Mesodermal cell (in vitro differentiated cells): ENCODE measurements around the gene AKAP1. TPM values are rescaled to one million over a fixed set of nuclear protein-coding genes. Genes with fewer than 3 reads are reported as not detected.

ENCODE experiments used
- H3K27ac ChIP-seq: 2 replicates; pipeline ENCODE4 v1.7.0; 2013; ENCODE audit warnings: mild to moderate bottlenecking, low read depth, low read length, moderate library complexity; ENCODE audit not compliant: severe bottlenecking
- H3K36me3 ChIP-seq: 2 replicates; pipeline ENCODE4 v1.7.1; 2013; ENCODE audit warnings: mild to moderate bottlenecking, low read length, moderate library complexity; ENCODE audit not compliant: control insufficient read depth, insufficient read depth
- H3K4me1 ChIP-seq: one replicate; pipeline ENCODE4 v1.7.1; 2013; ENCODE audit warnings: mild to moderate bottlenecking, low read length; ENCODE audit not compliant: insufficient read depth, control insufficient read depth, poor library complexity, severe bottlenecking
- H3K4me3 ChIP-seq: 2 replicates; pipeline ENCODE4 v1.7.0; 2013; ENCODE audit warnings: low read length, control low read depth, mild to moderate bottlenecking; ENCODE audit not compliant: insufficient read depth, poor library complexity, severe bottlenecking; ENCODE audit errors: extremely low read depth
- H3K9me3 ChIP-seq: 2 replicates; pipeline ENCODE4 v1.7.1; 2013; ENCODE audit warnings: mild to moderate bottlenecking, low read length, moderate library complexity; ENCODE audit not compliant: control insufficient read depth
- WGBS, 2 experiments: methylation state at CpG; one replicate each; pipeline ENCODE4 v1.1.5; 2013; ENCODE audit warnings: missing lambda C conversion rate in 2 of 2; ENCODE audit not compliant: insufficient coverage in 2 of 2; 5-methylcytosine and 5-hydroxymethylcytosine counted together
- polyA plus RNA-seq, 2 experiments: library from polyadenylated mRNA; stranded (reverse); fragments of 50-300 nt; gene quantifications; one replicate each; pipeline ENCODE4 v1.2.3, GENCODE V29; 2013

Gene AKAP1, protein sequence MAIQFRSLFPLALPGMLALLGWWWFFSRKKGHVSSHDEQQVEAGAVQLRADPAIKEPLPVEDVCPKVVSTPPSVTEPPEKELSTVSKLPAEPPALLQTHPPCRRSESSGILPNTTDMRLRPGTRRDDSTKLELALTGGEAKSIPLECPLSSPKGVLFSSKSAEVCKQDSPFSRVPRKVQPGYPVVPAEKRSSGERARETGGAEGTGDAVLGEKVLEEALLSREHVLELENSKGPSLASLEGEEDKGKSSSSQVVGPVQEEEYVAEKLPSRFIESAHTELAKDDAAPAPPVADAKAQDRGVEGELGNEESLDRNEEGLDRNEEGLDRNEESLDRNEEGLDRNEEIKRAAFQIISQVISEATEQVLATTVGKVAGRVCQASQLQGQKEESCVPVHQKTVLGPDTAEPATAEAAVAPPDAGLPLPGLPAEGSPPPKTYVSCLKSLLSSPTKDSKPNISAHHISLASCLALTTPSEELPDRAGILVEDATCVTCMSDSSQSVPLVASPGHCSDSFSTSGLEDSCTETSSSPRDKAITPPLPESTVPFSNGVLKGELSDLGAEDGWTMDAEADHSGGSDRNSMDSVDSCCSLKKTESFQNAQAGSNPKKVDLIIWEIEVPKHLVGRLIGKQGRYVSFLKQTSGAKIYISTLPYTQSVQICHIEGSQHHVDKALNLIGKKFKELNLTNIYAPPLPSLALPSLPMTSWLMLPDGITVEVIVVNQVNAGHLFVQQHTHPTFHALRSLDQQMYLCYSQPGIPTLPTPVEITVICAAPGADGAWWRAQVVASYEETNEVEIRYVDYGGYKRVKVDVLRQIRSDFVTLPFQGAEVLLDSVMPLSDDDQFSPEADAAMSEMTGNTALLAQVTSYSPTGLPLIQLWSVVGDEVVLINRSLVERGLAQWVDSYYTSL
- 10.3 TPM for polyA plus RNA-seq (2013, experiment 1 of 2)
- 8.4 TPM for polyA plus RNA-seq (2013, experiment 2 of 2)

DNA sequence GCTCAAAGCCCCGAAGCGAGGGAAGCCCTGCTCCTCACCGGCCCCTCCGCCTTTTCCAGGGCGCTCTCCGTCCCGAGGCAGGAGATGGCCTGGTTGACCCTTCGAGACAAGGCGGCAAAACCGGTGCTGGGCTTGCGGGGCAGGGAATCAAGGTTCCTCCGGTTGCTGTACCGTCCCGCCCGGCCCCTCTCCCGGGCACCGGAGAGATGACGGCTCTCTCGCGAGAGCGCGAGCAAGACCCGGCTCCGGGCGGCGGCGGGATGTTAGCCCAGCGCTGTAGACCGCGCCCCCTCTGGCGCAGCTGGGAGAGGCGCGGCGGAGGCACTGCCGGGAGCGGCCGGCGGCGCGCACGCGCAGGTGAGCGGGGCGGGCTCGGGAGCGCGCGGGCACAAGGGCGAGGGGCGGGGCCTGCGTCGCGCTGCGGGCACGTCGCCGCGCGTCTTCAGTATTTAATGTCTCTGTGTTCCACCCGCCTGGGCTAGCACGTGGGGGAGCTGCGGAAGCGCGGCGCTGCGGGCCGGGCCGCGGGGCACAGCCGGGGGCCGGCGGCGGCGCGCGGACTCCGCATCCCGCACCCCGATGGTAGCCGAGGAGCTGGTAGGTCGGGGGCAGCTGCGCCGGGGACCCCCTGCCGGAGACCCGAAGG, at the start of gene AKAP1:
Gene AKAP1, plus strand, starts transcription at position 445 of the 646 bp plus-strand sequence. CDS start 20,219 bp downstream, outside the sequence.
- no peaks in the 10 kb centered on the region for H3K36me3 ChIP-seq
- H3K4me1 ChIP-seq: no peaks in the 10 kb centered on the region
- no peaks in the 10 kb centered on the region for H3K9me3 ChIP-seq
- H3K27ac ChIP-seq: peak within 1 kb of the TSS; percentile 90
- peak within 1 kb of the TSS; percentile 76 for H3K4me3 ChIP-seq
- 1% methylated on average over 73 to 74 of the region's 85 CpGs for WGBS, 2 experiments

- Histone ChIP-seq H3K9me3 (no peaks in the 10 kb centered on the region), H3K4me3 (no peak overlapping the region), H3K27ac (no peak overlapping the region), H3K36me3 (no peaks in the 10 kb centered on the region), H3K4me1 (no peaks in the 10 kb centered on the region)
- WGBS, 2 experiments: 85 to 88% methylated on average over 1 to 2 of the region's 4 CpGs
Measured at GRCh38 chr17:57035971-57036481, 49.0 kb upstream of the AKAP1 start.

- Histone ChIP-seq H3K27ac (no peak overlapping the region), H3K36me3 (no peaks in the 10 kb centered on the region), H3K9me3 (no peaks in the 10 kb centered on the region), H3K4me1 (no peaks in the 10 kb centered on the region), H3K4me3 (no peak overlapping the region)
- WGBS, 2 experiments: no CpG with 5 or more reads among the region's 1 CpG
Measured at GRCh38 chr17:57037411-57037810, 47.6 kb upstream of the AKAP1 start.

DNA sequence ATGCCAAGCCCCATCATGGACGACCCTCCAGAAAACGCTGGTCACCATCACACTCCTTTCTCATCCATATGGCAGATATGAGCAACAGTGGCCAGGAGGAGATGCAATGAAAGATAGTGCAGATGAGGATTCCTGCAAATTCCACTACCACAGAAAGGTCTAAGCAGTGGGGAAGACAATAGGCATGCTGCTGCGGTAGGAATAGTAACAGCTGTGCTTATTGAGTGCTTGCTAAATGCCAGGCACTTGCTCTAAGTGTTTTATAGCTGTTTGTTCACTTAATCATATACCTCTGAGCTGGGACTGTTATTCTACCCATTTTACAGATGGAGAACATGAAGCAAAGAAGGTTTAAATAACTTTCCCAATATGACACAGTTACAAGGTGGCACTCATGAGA, 46.6 kb upstream of the AKAP1 start:
- Histone ChIP-seq H3K4me3 (no peak overlapping the region), H3K27ac (no peak overlapping the region), H3K4me1 (no peaks in the 10 kb centered on the region), H3K36me3 (no peaks in the 10 kb centered on the region), H3K9me3 (no peaks in the 10 kb centered on the region)
- 80% methylated on average over 2 of the region's 3 CpGs; no CpG with 5 or more reads in 1 of the 2 experiments for WGBS, 2 experiments

DNA sequence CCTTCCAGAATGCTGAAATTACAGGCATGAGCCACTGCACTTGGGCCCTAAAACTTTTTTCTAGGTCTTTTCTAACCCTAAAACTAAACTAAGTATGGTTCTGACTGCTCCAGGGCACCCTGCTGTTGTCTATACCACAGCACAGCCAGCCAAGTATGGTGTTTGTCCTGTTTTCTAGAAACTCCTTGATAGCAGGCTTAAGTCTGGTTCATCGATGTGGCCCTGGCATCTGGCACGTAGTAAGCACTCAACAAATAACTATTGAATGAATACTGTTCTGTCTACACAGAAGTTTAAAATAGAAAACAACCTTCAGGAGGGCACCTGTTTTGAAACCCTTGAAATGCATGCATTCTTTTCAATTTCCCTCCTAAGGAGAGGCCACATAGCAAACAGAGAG, 44.5 kb upstream of the AKAP1 start:
- H3K27ac ChIP-seq: no peak overlapping the region
- no peak overlapping the region for H3K4me3 ChIP-seq
- no peaks in the 10 kb centered on the region for H3K9me3 ChIP-seq
- no peaks in the 10 kb centered on the region for H3K36me3 ChIP-seq
- H3K4me1 ChIP-seq: no peaks in the 10 kb centered on the region
- WGBS, 2 experiments: 77 to 85% methylated on average over 2 of the region's 2 CpGs

- Histone ChIP-seq H3K36me3 (no peaks in the 10 kb centered on the region), H3K27ac (no peak overlapping the region), H3K4me3 (no peak overlapping the region), H3K4me1 (no peaks in the 10 kb centered on the region), H3K9me3 (no peaks in the 10 kb centered on the region)
- WGBS, 2 experiments: 74 to 85% methylated on average over 3 of the region's 4 CpGs
Measured at GRCh38 chr17:57043276-57043675, 41.8 kb upstream of the AKAP1 start.

DNA sequence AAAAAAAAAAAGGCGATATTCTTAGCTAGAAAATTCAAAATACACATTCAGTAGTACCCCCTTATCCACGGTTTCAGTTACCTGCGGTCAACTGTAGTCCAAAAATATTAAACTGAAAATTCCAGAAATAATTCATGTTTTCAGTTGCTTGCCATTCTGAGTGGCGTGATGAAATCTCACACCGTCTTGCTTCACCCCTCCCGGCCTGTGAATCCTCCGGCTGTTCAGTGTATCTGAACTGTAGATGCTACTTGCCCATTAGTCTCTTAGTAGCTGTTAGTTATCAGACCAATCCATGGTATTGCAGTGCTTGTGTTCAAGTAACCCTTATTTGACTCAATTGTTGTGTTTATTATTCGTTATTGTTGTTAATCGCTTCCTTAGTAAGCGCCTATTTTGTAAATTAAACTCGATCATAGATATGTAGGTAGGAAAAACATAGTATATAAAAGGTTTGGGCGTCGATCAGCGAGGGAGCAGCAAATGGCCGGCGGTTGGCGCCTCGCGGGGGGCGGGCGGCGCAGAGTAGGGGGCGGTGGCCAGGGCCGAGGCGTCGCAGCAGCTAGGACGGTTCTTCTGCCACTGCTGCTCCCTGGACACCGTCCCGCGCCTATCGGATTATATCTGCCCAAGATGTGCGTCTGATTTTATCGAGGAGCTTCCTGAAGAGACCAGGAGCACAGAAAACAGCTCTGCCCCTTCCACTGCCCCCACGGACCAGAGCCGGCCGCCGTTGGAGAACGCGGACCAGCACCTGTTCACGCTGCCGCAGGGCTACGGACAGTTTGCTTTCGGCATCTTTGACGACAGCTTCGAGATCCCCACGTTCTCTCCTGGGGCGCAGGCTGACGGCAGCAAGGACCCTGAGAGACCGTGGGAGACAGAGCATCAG, 39.8 kb upstream of the AKAP1 start:
- H3K9me3 ChIP-seq: no peaks in the 10 kb centered on the region
- H3K36me3 ChIP-seq: no peaks in the 10 kb centered on the region
- no peak overlapping the region for H3K27ac ChIP-seq
- H3K4me3 ChIP-seq: no peak overlapping the region
- 96% methylated on average over 48 of the region's 49 CpGs for WGBS, 2 experiments
- H3K4me1 ChIP-seq: no peaks in the 10 kb centered on the region

GRCh38 chr17:57045868-57046704, 39.0 kb upstream of the AKAP1 start:
- H3K4me1 ChIP-seq: no peaks in the 10 kb centered on the region
- no peaks in the 10 kb centered on the region for H3K36me3 ChIP-seq
- no peak overlapping the region for H3K4me3 ChIP-seq
- WGBS, 2 experiments: 92 to 95% methylated on average over 55 to 63 of the region's 69 CpGs
- H3K9me3 ChIP-seq: no peaks in the 10 kb centered on the region
- no peak overlapping the region for H3K27ac ChIP-seq

GRCh38 chr17:57046749-57047148, 38.3 kb upstream of the AKAP1 start:
- H3K27ac ChIP-seq: no peak overlapping the region
- no peak overlapping the region for H3K4me3 ChIP-seq
- no peaks in the 10 kb centered on the region for H3K4me1 ChIP-seq
- no peaks in the 10 kb centered on the region for H3K36me3 ChIP-seq
- WGBS, 2 experiments: 92 to 97% methylated on average over 10 to 17 of the region's 18 CpGs
- no peaks in the 10 kb centered on the region for H3K9me3 ChIP-seq
